ENCODE results near the gene PWWP2B.
"Not testable (repeated sequence)": the region's sequence is repeated elsewhere in the genome, so short reads cannot be mapped to it uniquely, and the experiment has no call there.

PWWP2B gene

DNA sequence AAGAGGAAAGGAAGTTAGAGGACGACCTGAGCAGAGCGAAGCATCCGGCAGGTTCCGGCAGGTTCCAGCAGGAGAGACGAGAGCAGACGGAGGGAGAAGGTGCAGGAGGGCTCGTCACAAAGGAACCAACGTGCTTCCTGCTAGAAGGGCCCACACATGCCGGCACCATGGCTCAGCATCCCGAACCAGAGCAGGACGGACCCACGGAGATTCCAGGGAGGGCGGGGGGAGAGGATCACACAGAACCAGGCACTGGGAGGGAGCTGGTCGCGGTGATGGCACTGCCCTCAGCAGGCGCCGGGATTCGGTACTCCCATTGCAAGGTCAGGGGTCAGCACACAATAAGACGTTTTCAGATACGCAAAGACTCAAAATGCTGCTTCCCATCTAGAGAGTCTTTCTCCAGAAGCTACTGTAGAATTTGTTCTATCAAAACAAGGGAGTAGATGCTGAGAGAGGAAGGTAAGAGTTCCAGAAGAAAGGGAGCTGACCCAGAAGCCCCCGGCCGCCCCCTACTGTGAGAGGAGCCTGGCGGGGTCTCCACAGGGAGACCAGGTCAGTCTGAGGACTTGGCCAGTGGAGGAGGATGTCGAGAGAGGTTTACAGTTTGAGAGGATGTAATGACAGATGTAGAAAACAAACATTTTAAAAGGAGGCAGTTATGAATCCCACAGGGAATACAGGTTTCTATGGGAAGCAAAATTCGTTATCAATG lies 23.6 kb upstream of the PWWP2B start:
- no peaks in the 10 kb centered on the region for H3K79me2 ChIP-seq (ENCODE audit: control insufficient read depth, insufficient read depth, low read length, unreplicated experiment)
- H3K27me3 ChIP-seq (ENCODE audit: insufficient read depth, low read length), result no peaks in the 10 kb centered on the region
- no peak overlapping the region for H2AFZ ChIP-seq (ENCODE audit: low read length, unreplicated experiment)
- H3K4me1 ChIP-seq (ENCODE audit: control insufficient read depth, insufficient read depth, low read length, unreplicated experiment), result no peaks in the 10 kb centered on the region
- no peak overlapping the region for H3K27ac ChIP-seq (ENCODE audit: low read depth, low read length)
- no peaks in the 10 kb centered on the region for H3K36me3 ChIP-seq (ENCODE audit: insufficient read depth, low read length)
- no peak overlapping the region for H3K4me3 ChIP-seq (ENCODE audit: low read depth, low read length)

DNA sequence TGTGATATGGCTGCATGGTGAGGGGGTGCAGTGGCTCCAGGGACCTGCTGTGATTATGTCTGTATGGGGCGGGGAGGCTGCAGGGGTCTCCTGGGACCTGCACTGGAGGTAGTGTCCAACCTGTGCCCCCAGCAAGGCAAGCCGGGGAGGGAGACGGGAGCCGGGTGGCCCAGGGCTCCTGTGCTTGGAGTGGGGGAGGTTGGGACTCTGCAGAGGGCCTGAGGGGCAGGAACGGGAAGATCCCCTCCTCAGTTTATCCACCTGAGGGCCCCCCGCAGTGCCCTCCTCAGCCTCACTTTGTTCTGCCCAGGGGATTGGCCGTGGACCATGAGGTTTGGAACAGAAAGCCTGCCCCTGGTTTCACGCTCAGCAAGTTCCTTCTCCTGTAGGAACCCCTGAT lies 22.8 kb upstream of the PWWP2B start:
- no peaks in the 10 kb centered on the region for H3K79me2 ChIP-seq (ENCODE audit: control insufficient read depth, insufficient read depth, low read length, unreplicated experiment)
- H3K36me3 ChIP-seq (ENCODE audit: insufficient read depth, low read length), result no peaks in the 10 kb centered on the region
- no peak overlapping the region for H3K4me3 ChIP-seq (ENCODE audit: low read depth, low read length)
- no peaks in the 10 kb centered on the region for H3K4me1 ChIP-seq (ENCODE audit: control insufficient read depth, insufficient read depth, low read length, unreplicated experiment)
- no peak overlapping the region for H3K27ac ChIP-seq (ENCODE audit: low read depth, low read length)
- no peak overlapping the region for H2AFZ ChIP-seq (ENCODE audit: low read length, unreplicated experiment)
- no peaks in the 10 kb centered on the region for H3K27me3 ChIP-seq (ENCODE audit: insufficient read depth, low read length)

DNA sequence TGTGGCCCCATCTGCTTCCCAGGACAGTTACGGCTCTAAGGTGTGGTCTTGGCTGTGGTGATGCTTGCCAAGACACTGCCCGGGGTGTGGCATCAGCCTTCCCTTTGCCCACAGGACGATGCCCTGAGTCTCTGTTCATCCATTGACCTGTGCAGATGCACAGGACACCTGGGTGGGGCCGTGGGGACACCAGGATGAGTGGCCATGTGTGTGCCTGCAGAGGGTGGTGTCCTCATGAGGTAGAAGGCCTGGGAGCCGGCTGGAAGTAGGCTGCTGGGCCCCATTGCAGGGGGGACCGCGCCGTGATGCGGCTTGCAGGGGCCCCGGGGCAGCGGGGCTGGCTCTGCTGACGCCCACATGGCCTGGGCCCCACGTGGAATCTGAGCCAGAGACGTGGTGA lies 22.4 kb upstream of the PWWP2B start:
- H3K27ac ChIP-seq (ENCODE audit: low read depth, low read length), result no peak overlapping the region
- H3K79me2 ChIP-seq (ENCODE audit: control insufficient read depth, insufficient read depth, low read length, unreplicated experiment), result no peaks in the 10 kb centered on the region
- H3K4me3 ChIP-seq (ENCODE audit: low read depth, low read length), result no peak overlapping the region
- no peaks in the 10 kb centered on the region for H3K4me1 ChIP-seq (ENCODE audit: control insufficient read depth, insufficient read depth, low read length, unreplicated experiment)
- H3K27me3 ChIP-seq (ENCODE audit: insufficient read depth, low read length), result no peaks in the 10 kb centered on the region
- H3K36me3 ChIP-seq (ENCODE audit: insufficient read depth, low read length), result no peaks in the 10 kb centered on the region
- no peak overlapping the region for H2AFZ ChIP-seq (ENCODE audit: low read length, unreplicated experiment)

DNA sequence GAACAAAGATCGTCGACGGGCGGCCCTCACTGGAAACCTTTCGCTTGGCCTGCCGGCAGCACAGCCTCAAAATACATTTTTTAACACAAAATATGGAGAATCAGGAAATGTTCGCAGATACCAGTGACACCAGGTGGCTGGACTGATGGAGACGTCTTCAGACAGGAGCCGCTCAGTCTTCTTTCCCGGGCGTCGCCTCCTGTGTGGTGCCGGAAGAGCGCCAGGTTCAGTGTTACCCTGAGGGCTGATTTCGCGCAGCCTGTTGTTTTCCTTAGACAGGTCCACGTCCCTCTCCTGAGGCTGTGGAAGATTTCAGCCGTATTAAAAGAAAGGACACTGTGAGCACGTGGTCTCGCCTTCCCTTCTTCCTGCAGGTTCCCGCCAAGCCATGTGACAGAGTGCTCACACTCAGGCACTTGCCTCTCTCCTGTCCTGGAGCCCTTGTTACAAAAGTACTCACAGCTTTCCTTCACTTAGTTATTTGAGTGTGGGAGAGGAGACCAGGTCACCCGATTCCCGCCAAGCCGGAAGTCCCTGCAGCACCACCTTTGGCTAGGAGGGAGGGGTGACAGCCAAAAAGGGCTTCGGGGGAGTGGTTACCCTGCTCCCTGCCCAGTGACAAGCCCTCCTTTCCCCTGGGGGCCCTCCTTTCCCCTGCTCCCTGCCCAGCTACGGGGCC lies 21.7 kb upstream of the PWWP2B start:
- no peak overlapping the region for H3K4me3 ChIP-seq (ENCODE audit: low read depth, low read length)
- no peaks in the 10 kb centered on the region for H3K79me2 ChIP-seq (ENCODE audit: control insufficient read depth, insufficient read depth, low read length, unreplicated experiment)
- no peaks in the 10 kb centered on the region for H3K27me3 ChIP-seq (ENCODE audit: insufficient read depth, low read length)
- H3K36me3 ChIP-seq (ENCODE audit: insufficient read depth, low read length), result no peaks in the 10 kb centered on the region
- no peaks in the 10 kb centered on the region for H3K4me1 ChIP-seq (ENCODE audit: control insufficient read depth, insufficient read depth, low read length, unreplicated experiment)
- H2AFZ ChIP-seq (ENCODE audit: low read length, unreplicated experiment), result no peak overlapping the region
- no peak overlapping the region for H3K27ac ChIP-seq (ENCODE audit: low read depth, low read length)

DNA sequence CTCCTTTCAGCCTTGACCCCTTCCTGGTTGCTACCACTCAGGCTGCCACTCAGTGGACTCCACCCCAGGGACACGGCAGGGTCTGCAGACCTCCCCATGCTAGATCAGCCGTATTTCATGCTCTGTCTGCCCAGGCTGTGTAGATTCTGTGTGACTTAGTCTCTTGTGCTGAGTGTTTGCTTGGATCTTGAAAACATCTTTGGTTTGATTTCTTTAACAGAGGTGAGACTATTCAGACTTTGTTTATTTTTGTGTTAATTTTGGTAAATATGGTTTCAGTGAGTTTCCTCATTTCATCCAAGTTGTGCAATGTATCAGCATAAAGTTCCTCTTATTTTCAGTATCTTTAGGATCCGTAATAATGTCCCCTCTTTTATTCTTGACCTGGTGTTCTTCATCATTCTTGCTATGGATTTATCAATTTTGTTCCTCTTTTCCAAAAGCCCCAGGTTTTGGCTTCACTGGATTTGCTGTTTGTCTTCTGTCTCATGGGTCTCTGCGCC lies 21.2 kb upstream of the PWWP2B start:
- Histone ChIP-seq H3K4me3 (ENCODE audit: low read depth, low read length) (no peak overlapping the region), H3K4me1 (ENCODE audit: control insufficient read depth, insufficient read depth, low read length, unreplicated experiment) (no peaks in the 10 kb centered on the region), H3K79me2 (ENCODE audit: control insufficient read depth, insufficient read depth, low read length, unreplicated experiment) (no peaks in the 10 kb centered on the region), H3K36me3 (ENCODE audit: insufficient read depth, low read length) (no peaks in the 10 kb centered on the region), H2AFZ (ENCODE audit: low read length, unreplicated experiment) (no peak overlapping the region), H3K27me3 (ENCODE audit: insufficient read depth, low read length) (no peaks in the 10 kb centered on the region), H3K27ac (ENCODE audit: low read depth, low read length) (no peak overlapping the region)

DNA sequence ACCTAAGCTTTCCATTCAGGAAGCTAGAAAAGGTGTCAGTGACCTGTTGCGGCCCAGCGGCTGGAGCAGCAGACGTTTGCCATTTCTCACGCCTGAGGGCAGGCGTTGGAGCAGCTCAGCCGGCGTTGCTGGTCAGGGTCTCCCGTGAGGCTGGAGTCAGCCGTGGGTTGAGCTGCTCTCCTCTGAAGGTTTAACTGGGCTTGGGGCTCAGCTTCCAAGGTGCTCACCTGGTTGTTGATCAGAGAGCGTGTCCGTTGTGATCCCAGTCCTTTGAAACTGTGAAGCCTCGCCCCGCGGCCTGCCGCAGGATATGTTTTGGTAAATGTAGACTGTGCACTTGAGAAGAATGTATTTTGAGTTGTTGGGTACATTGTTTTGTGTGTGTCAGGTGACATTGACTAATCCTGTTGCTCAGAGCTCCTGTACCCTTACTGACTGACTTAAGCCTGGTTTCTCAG lies 20.6 kb upstream of the PWWP2B start:
- no peaks in the 10 kb centered on the region for H3K79me2 ChIP-seq (ENCODE audit: control insufficient read depth, insufficient read depth, low read length, unreplicated experiment)
- no peak overlapping the region for H3K4me3 ChIP-seq (ENCODE audit: low read depth, low read length)
- H3K27ac ChIP-seq (ENCODE audit: low read depth, low read length), result no peak overlapping the region
- no peaks in the 10 kb centered on the region for H3K36me3 ChIP-seq (ENCODE audit: insufficient read depth, low read length)
- H3K4me1 ChIP-seq (ENCODE audit: control insufficient read depth, insufficient read depth, low read length, unreplicated experiment), result no peaks in the 10 kb centered on the region
- H3K27me3 ChIP-seq (ENCODE audit: insufficient read depth, low read length), result no peaks in the 10 kb centered on the region
- H2AFZ ChIP-seq (ENCODE audit: low read length, unreplicated experiment), result no peak overlapping the region

DNA sequence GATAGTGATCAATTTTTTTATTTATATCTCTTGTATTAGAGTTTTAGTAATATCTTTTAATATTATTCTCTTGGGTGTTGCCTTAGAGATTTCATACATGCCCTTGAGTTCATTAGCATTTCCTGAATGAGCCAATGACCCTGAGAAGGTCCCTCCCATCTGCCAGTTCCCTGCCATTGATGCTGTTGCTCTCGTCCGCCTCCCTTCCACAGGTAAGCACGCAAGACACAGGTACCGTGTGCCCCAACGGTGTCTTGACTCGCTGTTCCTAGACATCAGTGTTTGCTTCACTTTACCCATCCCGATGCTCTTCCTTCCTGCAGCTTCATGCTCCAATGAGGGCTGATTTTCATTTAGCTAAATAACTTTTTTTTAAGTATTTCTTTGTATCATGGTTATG lies 19.7 kb upstream of the PWWP2B start:
- no peaks in the 10 kb centered on the region for H3K27me3 ChIP-seq (ENCODE audit: insufficient read depth, low read length)

DNA sequence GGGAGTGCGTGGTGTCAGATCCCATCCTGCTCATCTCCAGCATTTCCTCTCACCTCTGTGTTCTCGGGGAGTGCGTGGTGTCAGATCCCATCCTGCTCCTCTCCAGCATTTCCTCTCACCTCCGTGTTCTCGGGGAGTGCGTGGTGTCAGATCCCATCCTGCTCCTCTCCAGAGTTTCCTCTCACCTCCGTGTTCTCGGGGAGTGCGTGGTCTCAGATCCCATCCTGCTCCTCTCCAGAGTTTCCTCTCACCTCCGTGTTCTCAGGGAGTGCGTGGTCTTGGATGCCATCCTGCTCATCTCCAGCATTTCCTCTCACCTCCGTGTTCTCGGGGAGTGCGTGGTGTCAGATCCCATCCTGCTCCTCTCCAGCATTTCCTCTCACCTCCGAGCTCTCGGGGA lies 18.0 kb upstream of the PWWP2B start:
- not testable (repeated sequence) for H3K27ac ChIP-seq (ENCODE audit: low read depth, low read length); H3K4me1 ChIP-seq (ENCODE audit: control insufficient read depth, insufficient read depth, low read length, unreplicated experiment); H3K27me3 ChIP-seq (ENCODE audit: insufficient read depth, low read length)

More for the DNA sequence above, 19.7 kb upstream of the PWWP2B start:
- Histone ChIP-seq H3K4me3 (ENCODE audit: low read depth, low read length) (no peak overlapping the region), H2AFZ (ENCODE audit: low read length, unreplicated experiment) (no peak overlapping the region), H3K27ac (ENCODE audit: low read depth, low read length) (no peak overlapping the region), H3K36me3 (ENCODE audit: insufficient read depth, low read length) (no peaks in the 10 kb centered on the region), H3K79me2 (ENCODE audit: control insufficient read depth, insufficient read depth, low read length, unreplicated experiment) (no peaks in the 10 kb centered on the region), H3K4me1 (ENCODE audit: control insufficient read depth, insufficient read depth, low read length, unreplicated experiment) (no peaks in the 10 kb centered on the region)

DNA sequence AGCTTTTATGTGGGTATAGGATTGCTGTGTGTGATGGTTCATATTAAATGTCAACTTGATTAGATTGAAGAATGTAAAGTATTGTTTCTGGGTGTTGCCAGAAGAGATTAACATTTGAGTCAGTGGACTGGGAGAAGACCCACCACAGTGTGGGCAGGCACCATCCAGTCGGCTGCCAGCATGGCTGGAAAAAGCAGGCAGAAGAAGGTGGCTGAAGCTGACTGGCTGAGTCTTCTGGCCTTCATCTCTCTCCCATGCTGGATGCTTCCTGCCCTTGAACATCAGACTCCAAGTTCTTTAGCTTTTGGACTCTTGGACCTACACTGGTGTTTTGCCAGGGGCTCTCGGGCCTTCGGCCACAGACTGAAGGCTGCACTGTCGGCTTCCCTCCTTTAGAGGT lies 16.0 kb upstream of the PWWP2B start:
- not testable (repeated sequence) for H2AFZ ChIP-seq (ENCODE audit: low read length, unreplicated experiment); H3K36me3 ChIP-seq (ENCODE audit: insufficient read depth, low read length); H3K27me3 ChIP-seq (ENCODE audit: insufficient read depth, low read length); H3K4me1 ChIP-seq (ENCODE audit: control insufficient read depth, insufficient read depth, low read length, unreplicated experiment); H3K4me3 ChIP-seq (ENCODE audit: low read depth, low read length); H3K79me2 ChIP-seq (ENCODE audit: control insufficient read depth, insufficient read depth, low read length, unreplicated experiment); H3K27ac ChIP-seq (ENCODE audit: low read depth, low read length)

More for the DNA sequence above, 18.0 kb upstream of the PWWP2B start:
- not testable (repeated sequence) for H3K4me3 ChIP-seq (ENCODE audit: low read depth, low read length); H3K79me2 ChIP-seq (ENCODE audit: control insufficient read depth, insufficient read depth, low read length, unreplicated experiment); H3K36me3 ChIP-seq (ENCODE audit: insufficient read depth, low read length); H2AFZ ChIP-seq (ENCODE audit: low read length, unreplicated experiment)

DNA sequence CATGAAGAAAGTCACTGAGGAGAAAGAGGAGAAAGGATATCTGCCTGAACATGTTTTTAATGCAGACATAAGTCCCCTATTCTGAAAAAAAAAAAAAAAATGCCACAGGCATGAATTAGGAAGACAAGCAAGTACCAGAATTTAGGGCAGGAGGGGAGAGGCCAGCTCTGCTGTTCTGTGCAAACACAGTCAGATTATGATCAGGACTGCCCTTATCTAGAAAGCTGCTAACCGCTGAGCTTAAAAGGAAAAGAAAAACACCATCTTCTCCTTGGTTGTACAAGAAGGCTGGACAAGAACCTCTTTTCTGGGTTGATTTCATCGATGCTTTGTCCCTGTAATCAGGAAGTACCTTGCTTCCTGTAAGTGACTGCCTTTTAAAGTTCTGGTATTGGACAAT lies 15.3 kb upstream of the PWWP2B start:
- H3K79me2 ChIP-seq (ENCODE audit: control insufficient read depth, insufficient read depth, low read length, unreplicated experiment), result no peaks in the 10 kb centered on the region
- H2AFZ ChIP-seq (ENCODE audit: low read length, unreplicated experiment), result no peak overlapping the region
- H3K4me1 ChIP-seq (ENCODE audit: control insufficient read depth, insufficient read depth, low read length, unreplicated experiment), result no peaks in the 10 kb centered on the region
- no peaks in the 10 kb centered on the region for H3K36me3 ChIP-seq (ENCODE audit: insufficient read depth, low read length)
- no peaks in the 10 kb centered on the region for H3K27me3 ChIP-seq (ENCODE audit: insufficient read depth, low read length)
- no peak overlapping the region for H3K4me3 ChIP-seq (ENCODE audit: low read depth, low read length)
- H3K27ac ChIP-seq (ENCODE audit: low read depth, low read length), result no peak overlapping the region
